A375 (cell line): ENCODE results near the gene MARCHF6. TPM values are rescaled to one million over a fixed set of nuclear protein-coding genes. Genes with fewer than 3 reads are reported as not detected.

Experiments
- small RNA-seq: library from RNA; depleted of rRNA; stranded (forward); fragments of <200 nt; gene quantifications from one replicate; pipeline ENCODE3, GENCODE V24; 2014
- total RNA-seq: library from RNA; depleted of rRNA; stranded (reverse); fragments of >200 nt; shearing (Covaris generic); gene quantifications from 2 replicates; pipeline ENCODE4 v1.2.3, GENCODE V29; 2014; rRNA removed

Gene MARCHF6
- 51.9 and 55.7 TPM in 2 replicates for total RNA-seq

GRCh38 chr5:10353241-10354047, at the start of gene MARCHF6:
Gene MARCHF6, plus strand, starts transcription at chr5:10353695. Its CDS starts 204 bp downstream, at chr5:10353899.

GRCh38 chr5:10307206-10308148, 46.0 kb upstream of the MARCHF6 start, which contains the start of gene CMBL:
Gene CMBL, minus strand, starts transcription at chr5:10307902. Its CDS starts 17,140 bp downstream, at chr5:10290762.

Small RNAs within 50 kb of the gene (small RNA-seq; reads per million reads assigned to genes)
- not detected for gene RF00019

Other genes starting within 250 kb of the MARCHF6 start
- 7.5 and 9.6 TPM in 2 replicates for gene ATPSCKMT, start 103.8 kb upstream of the MARCHF6 start, total RNA-seq
- 916 and 961 TPM in 2 replicates for gene CCT5, start 103.4 kb upstream of the MARCHF6 start, total RNA-seq
- 5.1 and 6.8 TPM in 2 replicates for gene CMBL, start 45.8 kb upstream of the MARCHF6 start, total RNA-seq
- 3.9 and 5.3 TPM in 2 replicates for gene ROPN1L, start 88.2 kb downstream of the MARCHF6 start, total RNA-seq
- 11.8 and 13.6 TPM in 2 replicates for gene ANKRD33B, start 210.4 kb downstream of the MARCHF6 start, total RNA-seq